B cell (primary cell): Measurements from ENCODE around the gene NRDC. TPM values are rescaled to one million over a fixed set of nuclear protein-coding genes. Genes with fewer than 3 reads are reported as not detected.

ENCODE experiments used
- ATAC-seq: fragments of 200-7000 bp; cut with Tn5 transposase; one replicate; pipeline ENCODE4 v1.10.0; 2021; ENCODE audit warnings: low read depth, mild to moderate bottlenecking, moderate number of reproducible peaks, moderate library complexity
- CTCF ChIA-PET: fragments of 350-600 bp; sonication (Branson Sonifier 250); formaldehyde crosslinking; loops from one replicate; lab custom pipeline; 2021; ENCODE audit warnings: antibody characterized with exemption, inconsistent platforms; lab: Charles Lee
- POLR2A ChIA-PET: fragments of 350-600 bp; sonication (Branson Sonifier 250); formaldehyde crosslinking; loops from one replicate; lab custom pipeline; 2021; ENCODE audit warnings: antibody characterized with exemption; lab: Charles Lee
- DNase-seq: peaks from one replicate; pipeline ENCODE4 v3.0.0; 2013
- H2AFZ ChIP-seq: 2 replicates; pipeline ENCODE4 v1.6.1; 2012; ENCODE audit warnings: mild to moderate bottlenecking, low read depth, low read length; ENCODE audit not compliant: insufficient read depth, poor library complexity, severe bottlenecking
- H3K27ac ChIP-seq, 2 donors: 1 replicate in 1 of 2; 2 replicates in 1 of 2; pipeline ENCODE4 v1.5.1; 2012 to 2013; ENCODE audit warnings: low read length in 2 of 2, mild to moderate bottlenecking in 2 of 2, moderate library complexity in 1 of 2
- H3K27me3 ChIP-seq, 4 experiments: fragments of 200-600 bp in 1 of 4; sonication (generic) in 1 of 4; replicated peaks in 1 of 4; 1 replicate in 2 of 4; 2 replicates in 2 of 4; pipeline versions ENCODE4 v1.6.1 to v1.7.0; 2013 to 2016; ENCODE audit warnings: low read length in 3 of 4, mild to moderate bottlenecking in 2 of 4, mixed read lengths in 1 of 4, moderate library complexity in 1 of 4; ENCODE audit not compliant: insufficient read depth in 4 of 4, control insufficient read depth in 3 of 4; ENCODE audit errors: control extremely low read depth in 1 of 4
- H3K36me3 ChIP-seq, 2 experiments: replicated peaks in 1 of 2; 1 replicate in 1 of 2; 2 replicates in 1 of 2; pipeline versions ENCODE4 v1.6.1 to v1.7.1; 2013; ENCODE audit warnings: low read length in 1 of 2; ENCODE audit not compliant: insufficient read depth in 2 of 2, control insufficient read depth in 1 of 2; ENCODE audit errors: control extremely low read depth in 1 of 2, extremely low read depth in 1 of 2
- H3K4me1 ChIP-seq, 2 donors: fragments of 200-600 bp in 1 of 2; sonication (generic) in 1 of 2; 1 replicate in 1 of 2; 2 replicates in 1 of 2; pipeline versions ENCODE4 v1.5.1 to v1.6.1; 2013 to 2017; ENCODE audit warnings: low read length in 2 of 2; ENCODE audit not compliant: control insufficient read depth in 2 of 2, insufficient read depth in 2 of 2
- H3K4me2 ChIP-seq: replicated peaks from 2 replicates; pipeline ENCODE3; 2012; ENCODE audit warnings: mild to moderate bottlenecking, low read depth, low read length; ENCODE audit not compliant: poor library complexity, severe bottlenecking
- H3K4me3 ChIP-seq, 5 experiments: fragments of 200-600 bp in 1 of 5; sonication (generic) in 1 of 5; 1 replicate in 3 of 5; 2 replicates in 2 of 5; pipeline versions ENCODE4 v1.5.1 to v1.7.0; 2011 to 2016; ENCODE audit warnings: low read length in 4 of 5, mild to moderate bottlenecking in 4 of 5, low read depth in 2 of 5, control low read depth in 1 of 5, moderate library complexity in 1 of 5; ENCODE audit not compliant: insufficient read depth in 1 of 5; ENCODE audit errors: control extremely low read depth in 1 of 5, extremely low read depth in 1 of 5
- H3K79me2 ChIP-seq: fragments of 200-600 bp; sonication (generic); one replicate; pipeline ENCODE4 v1.6.0; 2016; ENCODE audit warnings: low read length; ENCODE audit not compliant: control insufficient read depth, insufficient read depth
- H3K9ac ChIP-seq: fragments of 200-600 bp; sonication (generic); 2 replicates; pipeline ENCODE4 v1.6.1; 2017; ENCODE audit warnings: mild to moderate bottlenecking, low read length, moderate library complexity
- H3K9me3 ChIP-seq, 3 donors: one replicate each; pipeline versions ENCODE4 v1.6.1 to v1.7.1; 2013; ENCODE audit warnings: low read length in 2 of 3; ENCODE audit not compliant: control insufficient read depth in 2 of 3, insufficient read depth in 1 of 3; ENCODE audit errors: control extremely low read depth in 1 of 3
- H4K20me1 ChIP-seq: 2 replicates; pipeline ENCODE4 v1.6.0; 2012; ENCODE audit warnings: mild to moderate bottlenecking, low read length; ENCODE audit not compliant: insufficient read depth, control insufficient read depth, poor library complexity, severe bottlenecking
- H3K27ac Mint-ChIP-seq: one replicate; pipeline ENCODE4 v1.8.0; 2021; ENCODE audit warnings: mixed read lengths
- H3K27me3 Mint-ChIP-seq: one replicate; pipeline ENCODE4 v1.8.0; 2021; ENCODE audit warnings: mixed read lengths
- H3K4me1 Mint-ChIP-seq: one replicate; pipeline ENCODE4 v1.8.0; 2021; ENCODE audit warnings: mixed read lengths
- H3K4me3 Mint-ChIP-seq: one replicate; pipeline ENCODE4 v1.8.0; 2021; ENCODE audit warnings: mixed read lengths
- H3K9me3 Mint-ChIP-seq: one replicate; pipeline ENCODE4 v1.8.0; 2022; ENCODE audit warnings: mixed read lengths; ENCODE audit not compliant: insufficient read depth
- CTCF ChIP-seq: fragments of 200-600 bp; IDR thresholded peaks from one replicate; pipeline ENCODE4 v1.8.0; 2022; ENCODE audit warnings: antibody characterized with exemption, mild to moderate bottlenecking
- EZH2 ChIP-seq: IDR thresholded peaks from 2 replicates; pipeline ENCODE4 v1.6.1; 2012; ENCODE audit warnings: borderline replicate concordance, low read depth, mild to moderate bottlenecking, moderate library complexity, low read length; ENCODE audit not compliant: insufficient read depth, poor library complexity, severe bottlenecking
- WGBS: methylation state at CpG from one replicate; pipeline ENCODE4 v1.1.5; 2013; ENCODE audit warnings: missing lambda C conversion rate; ENCODE audit not compliant: insufficient coverage; 5-methylcytosine and 5-hydroxymethylcytosine counted together
- intact Hi-C: fragments of 100-400 bp; cut with micrococcal nuclease; formaldehyde crosslinking; loops from one replicate; pipeline ENCODE4 v1.10.0; 2022
- polyA plus RNA-seq: library from polyadenylated mRNA; depleted of rRNA; stranded (reverse); fragments of >200 nt; gene quantifications from 2 replicates; pipeline ENCODE4 v1.2.3, GENCODE V29; 2012
- total RNA-seq, 2 donors: library from RNA; stranded (reverse); fragments of 120-200 nt in 1 of 2; gene quantifications; 1 replicate in 1 of 2; 2 replicates in 1 of 2; pipeline versions ENCODE4 v1.2.3 to v1.2.4, GENCODE V29; 2013 to 2022

Gene NRDC
- total and polyA plus RNA-seq, 2 donors (not counting 1 experiment from before 2014, with no cell fraction given): 55.3 to 154 TPM

GRCh38 chr1:51916587-51917405 is 38.3 kb upstream of the NRDC start:
- Mint-ChIP-seq H3K9me3 (no peaks in the 10 kb centered on the region), H3K4me3 (no peak overlapping the region), H3K27me3 (peaks cover 40% of the 10 kb centered on the region), H3K4me1 (no peaks in the 10 kb centered on the region), H3K27ac (no peak overlapping the region)
- no peaks in the 10 kb centered on the region for H3K36me3 ChIP-seq
- H2AFZ ChIP-seq: no peak overlapping the region
- no peak overlapping the region for H3K9ac ChIP-seq
- ATAC-seq (no peak), DNase-seq (no peak)
- H3K4me3 ChIP-seq: no peak overlapping the region
- intact Hi-C loops: no loop called here
- H3K79me2 ChIP-seq: no peaks in the 10 kb centered on the region
- no peaks in the 10 kb centered on the region for H3K4me1 ChIP-seq
- no peaks in the 10 kb centered on the region for H3K9me3 ChIP-seq
- H4K20me1 ChIP-seq: no peaks in the 10 kb centered on the region
- peaks cover 0 to 8% (median 4%) of the 10 kb centered on the region in 4 experiments for H3K27me3 ChIP-seq
- ChIA-PET CTCF (no interaction called here), POLR2A (no interaction called here)
- H3K4me2 ChIP-seq: no peak overlapping the region
- WGBS: 93% methylated on average over 3 of the region's 5 CpGs
- TF ChIP-seq EZH2 (no peak), CTCF (no peak)
- no peak overlapping the region for H3K27ac ChIP-seq

- Mint-ChIP-seq H3K4me1 (no peaks in the 10 kb centered on the region), H3K9me3 (no peaks in the 10 kb centered on the region), H3K4me3 (no peak overlapping the region), H3K27me3 (peaks cover 38% of the 10 kb centered on the region), H3K27ac (no peak overlapping the region)
- ATAC-seq (no peak), DNase-seq (no peak)
- no peaks in the 10 kb centered on the region for H3K79me2 ChIP-seq
- POLR2A ChIA-PET: no interaction called here
- no peak overlapping the region for H3K4me3 ChIP-seq
- H3K27ac ChIP-seq: no peak overlapping the region
- H3K4me2 ChIP-seq: no peak overlapping the region
- H3K9ac ChIP-seq: no peak overlapping the region
- H4K20me1 ChIP-seq: no peaks in the 10 kb centered on the region
- intact Hi-C loops: no loop called here
- WGBS: 100% methylated on average over 1 of the region's 3 CpGs
- TF ChIP-seq EZH2: no peak
- no peak for TF ChIP-seq CTCF
- H3K9me3 ChIP-seq: no peaks in the 10 kb centered on the region
- H3K27me3 ChIP-seq: peaks cover 0 to 12% (median 4%) of the 10 kb centered on the region in 4 experiments
- CTCF ChIA-PET: no interaction called here
- no peak overlapping the region for H2AFZ ChIP-seq
- no peaks in the 10 kb centered on the region for H3K36me3 ChIP-seq
- H3K4me1 ChIP-seq: no peaks in the 10 kb centered on the region
Observed at GRCh38 chr1:51915951-51916350, 37.4 kb upstream of the NRDC start.
